Fibroblast of skin of scalp (primary cell): Measurements from ENCODE around the gene GNL2.
"Not testable (repeated sequence)": the region's sequence is repeated elsewhere in the genome, so short reads cannot be mapped to it uniquely, and the experiment has no call there.

ENCODE experiments used
- DNase-seq: peaks from one replicate; pipeline ENCODE4 v3.0.0-alpha.2; 2013

Gene GNL2

DNA sequence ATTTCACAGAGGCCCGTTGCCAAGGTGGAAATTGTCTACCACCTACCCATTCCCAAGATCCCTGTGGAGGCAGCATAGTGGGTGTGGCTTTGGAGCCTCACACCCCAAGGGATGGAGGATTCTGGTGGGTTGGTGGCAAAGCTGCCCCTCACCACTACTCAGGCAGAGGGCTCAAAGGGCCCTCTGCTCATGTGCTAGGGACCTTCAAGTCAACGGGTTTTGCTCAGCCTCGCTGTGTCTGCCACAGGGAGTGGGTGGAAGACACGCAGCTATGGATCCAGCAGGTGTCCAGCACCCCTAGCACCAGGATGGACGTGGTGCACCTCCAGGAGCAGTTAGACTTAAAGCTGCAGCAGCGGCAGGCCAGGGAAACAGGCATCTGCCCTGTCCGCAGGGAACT is 36.7 kb downstream of the GNL2 start:
- DNase-seq = no peak

DNA sequence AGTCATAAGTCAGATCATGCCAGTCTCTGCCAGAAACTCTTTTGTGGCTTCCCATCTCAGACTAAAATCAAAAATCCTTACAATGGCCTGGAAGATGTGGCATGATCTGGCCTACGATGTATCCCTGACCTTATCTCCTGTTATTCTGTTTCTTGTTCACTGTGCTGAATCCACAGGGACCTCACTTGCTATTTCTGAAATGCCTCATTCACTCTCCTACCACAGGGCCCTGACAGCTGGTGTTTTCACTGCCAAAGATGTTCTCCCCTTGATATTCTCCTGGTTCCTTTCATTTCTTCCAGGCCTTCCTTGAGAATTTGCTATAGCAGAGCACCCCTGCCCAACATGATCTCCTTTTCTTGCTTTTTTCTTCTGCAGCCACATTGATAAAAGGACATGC is 37.3 kb downstream of the GNL2 start:
- DNase-seq = no peak

DNA sequence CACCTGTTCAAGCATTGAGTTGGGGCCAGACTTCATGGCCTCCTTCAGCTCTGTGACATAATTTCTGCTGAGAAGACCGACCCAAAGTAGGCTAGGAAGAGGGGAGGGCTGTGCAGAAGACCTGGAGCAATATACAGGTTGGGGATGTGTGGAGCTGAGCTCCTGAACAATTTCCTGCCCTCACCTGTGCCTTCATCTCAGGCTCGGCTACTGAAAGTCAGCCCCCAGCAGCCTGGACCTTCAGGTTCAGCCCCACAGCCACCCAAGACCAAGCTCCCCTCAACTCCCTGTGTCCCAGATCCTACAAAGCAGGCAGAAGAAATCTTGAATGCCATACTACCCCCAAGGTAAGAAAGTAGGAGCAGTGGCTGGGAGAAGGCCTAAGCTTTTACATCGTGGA is 38.3 kb downstream of the GNL2 start:
- DNase-seq = no peak

DNA sequence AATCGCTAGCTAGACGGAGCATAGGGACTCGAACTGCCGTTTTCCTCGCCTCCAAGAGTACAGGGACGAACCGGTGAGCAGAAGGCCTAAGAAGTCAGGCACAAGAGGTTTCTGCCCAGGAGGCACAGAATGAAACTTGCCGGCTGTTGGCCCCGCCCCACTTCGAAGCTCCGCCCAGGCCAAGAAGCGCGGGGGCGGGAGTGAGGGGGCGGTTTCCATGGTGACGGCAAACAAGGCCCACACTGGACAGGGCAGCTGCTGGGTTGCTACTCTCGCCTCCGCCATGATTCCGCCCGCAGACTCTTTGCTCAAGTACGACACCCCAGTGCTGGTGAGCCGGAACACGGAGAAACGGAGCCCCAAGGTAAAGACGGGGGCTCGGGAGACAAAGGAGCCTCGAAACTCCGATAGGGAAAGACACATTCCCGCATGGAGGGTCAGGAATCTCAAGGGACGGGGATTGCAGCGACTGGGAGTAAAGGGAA is 39.0 kb downstream of the GNL2 start, which contains the start of gene DNALI1:
Gene DNALI1, plus strand, starts transcription at position 229 of the 485 bp plus-strand sequence. Its CDS starts 55 bp downstream, at position 284.
- DNase-seq = peak; percentile 89

DNA sequence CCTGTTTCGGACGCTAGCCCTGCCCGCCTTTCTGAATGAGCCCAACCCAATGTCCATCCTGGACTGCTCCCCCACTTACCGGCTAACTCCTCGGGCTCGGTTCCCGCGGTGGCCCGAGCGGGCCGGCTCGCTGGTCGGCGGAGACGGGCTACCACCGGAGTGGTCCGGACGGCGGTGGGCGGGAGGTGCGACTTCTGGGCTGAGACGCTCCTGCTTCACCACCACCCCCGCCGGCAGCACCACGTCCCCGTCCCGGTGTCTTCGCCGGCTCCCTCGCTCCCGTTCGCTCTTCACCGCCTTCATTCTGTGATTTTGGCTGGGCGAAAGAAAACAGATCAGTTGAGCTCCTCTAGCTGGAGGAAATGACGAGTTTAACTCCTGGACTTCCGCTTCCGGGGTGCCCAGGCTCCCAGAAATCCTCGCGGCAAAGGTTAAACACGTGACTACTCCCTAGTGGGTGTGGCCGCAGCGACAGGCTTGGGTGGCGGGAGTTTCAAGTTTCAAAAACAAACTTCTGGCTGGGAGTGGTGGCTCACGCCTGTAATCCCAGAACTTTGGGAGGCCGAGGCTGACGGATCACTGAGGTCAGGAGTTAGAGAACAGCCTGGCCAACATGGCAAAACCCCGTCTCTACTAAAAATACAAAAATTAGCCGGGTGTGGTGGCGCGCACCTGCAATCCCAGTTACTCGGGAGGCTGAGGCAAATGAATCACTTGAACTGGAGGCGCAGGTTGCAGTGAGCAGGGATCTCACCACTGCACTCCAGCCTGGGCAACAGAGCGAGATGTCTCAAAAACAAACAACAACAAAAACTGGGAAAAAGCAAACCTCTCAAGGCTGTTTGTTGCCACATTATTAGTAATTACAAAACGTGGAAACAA is 41.6 kb downstream of the GNL2 start, which contains the start of gene SNIP1:
Gene SNIP1, minus strand, starts transcription at position 367 of the 882 bp plus-strand sequence. Its CDS starts 64 bp downstream, at position 303.
- DNase-seq = peak; percentile 95

DNA sequence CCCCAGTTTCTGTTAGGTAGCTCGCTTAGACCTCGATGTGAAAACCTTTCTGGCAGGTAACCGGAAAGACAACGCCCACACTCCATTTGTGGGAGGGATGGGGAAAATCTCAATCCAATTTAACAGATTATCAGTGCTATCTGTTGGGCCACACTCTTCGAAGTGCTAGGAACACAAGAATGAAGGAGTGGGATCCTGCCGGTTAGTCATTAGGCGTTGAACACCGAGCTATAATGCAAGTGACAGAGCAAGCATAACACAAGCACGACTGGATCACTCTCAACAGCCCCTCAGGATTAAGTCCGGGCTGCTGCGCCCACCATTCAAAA is 42.2 kb downstream of the GNL2 start:
- no peak for DNase-seq

DNA sequence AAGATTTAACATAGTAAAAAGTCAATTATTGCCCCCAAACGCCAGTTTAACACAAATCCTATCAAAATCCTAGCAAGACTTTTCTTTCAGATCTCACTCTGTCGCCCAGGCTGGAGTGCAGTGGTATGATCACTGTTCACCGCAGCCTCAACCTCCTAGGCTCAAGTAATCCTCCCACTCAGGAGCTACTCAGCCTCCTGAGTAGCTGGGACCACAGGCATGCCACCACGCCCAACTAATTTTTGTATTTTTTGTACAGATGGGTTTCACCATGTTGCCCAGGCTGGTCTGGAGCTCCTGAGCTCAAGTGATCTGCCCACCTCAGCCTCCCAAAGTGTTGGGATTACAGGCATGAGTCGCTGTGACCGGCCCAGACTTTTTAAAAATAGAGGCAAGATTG is 46.4 kb downstream of the GNL2 start:
- DNase-seq = no peak

DNA sequence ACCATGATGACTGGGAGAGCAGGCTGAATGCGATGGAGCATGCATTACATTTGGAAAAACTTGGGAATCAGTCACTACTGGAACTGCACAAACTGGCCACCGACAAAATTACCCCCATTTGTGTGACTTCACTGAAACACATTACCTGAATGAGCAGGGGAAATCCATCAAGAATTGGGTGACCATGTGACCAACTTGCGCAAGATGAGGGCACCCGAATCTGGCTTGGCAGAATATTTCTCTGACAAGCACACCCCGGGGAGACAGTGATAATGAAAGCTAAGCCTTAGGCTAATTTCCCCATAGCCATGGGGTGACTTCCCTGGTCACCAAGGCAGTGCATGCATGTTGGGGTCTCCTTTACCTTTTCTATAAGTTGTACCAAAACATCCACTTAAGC is 50.7 kb downstream of the GNL2 start:
- DNase-seq = no peak

DNA sequence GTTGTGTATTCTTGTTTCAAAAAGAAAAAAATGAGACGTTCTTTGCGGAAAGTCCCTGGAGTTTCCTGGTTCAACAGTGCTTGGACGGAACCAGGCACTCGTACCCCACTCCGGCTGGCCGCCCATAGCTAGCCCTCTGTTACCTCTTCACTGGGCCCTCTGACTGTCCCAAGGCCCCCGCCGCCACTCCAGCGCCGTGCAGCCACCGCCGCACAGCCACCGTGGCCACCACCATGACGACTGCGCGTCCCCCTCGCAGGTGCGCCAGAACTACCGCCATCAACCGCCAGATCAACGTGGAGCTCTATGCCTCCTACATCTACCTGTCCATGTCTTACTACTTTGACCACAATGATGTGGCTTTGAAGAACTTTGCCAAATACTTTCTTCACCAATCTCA is 51.2 kb downstream of the GNL2 start:
- no peak for DNase-seq

DNA sequence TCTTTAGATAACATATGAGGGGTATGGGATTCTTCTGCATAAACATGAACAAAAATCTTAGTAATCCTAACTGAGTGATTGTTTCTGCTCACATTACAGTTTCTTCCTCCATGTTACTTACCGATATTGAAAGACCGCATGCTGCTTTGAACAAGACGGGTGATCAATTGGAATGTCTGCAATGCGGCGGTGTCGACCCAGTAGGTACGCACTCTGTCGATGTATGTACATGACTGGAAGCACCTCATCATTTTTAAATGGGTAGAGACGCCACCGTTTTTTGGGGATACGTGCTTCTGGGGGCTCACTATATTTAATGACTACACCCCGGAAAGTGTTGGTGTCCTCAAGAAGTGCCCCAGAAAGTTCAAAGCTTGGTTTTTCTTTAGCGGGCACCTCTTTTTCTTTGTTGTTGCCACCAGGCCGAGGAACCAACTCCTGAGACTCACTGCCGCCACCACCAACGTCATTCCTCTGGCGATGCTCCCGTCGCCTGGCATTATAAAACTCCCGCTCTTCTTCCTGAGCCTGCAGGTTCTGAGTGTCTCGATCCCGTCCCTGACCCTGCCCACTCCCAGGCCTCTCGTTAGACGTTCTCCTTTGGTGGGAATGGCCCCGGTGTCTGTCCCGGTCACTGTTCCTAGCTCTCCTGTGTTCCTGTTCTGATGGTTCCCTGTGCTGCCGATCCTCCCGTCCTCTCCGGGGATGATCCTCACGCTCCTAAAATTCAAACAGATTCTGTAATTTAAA is 55.5 kb downstream of the GNL2 start:
- no peak for DNase-seq

DNA sequence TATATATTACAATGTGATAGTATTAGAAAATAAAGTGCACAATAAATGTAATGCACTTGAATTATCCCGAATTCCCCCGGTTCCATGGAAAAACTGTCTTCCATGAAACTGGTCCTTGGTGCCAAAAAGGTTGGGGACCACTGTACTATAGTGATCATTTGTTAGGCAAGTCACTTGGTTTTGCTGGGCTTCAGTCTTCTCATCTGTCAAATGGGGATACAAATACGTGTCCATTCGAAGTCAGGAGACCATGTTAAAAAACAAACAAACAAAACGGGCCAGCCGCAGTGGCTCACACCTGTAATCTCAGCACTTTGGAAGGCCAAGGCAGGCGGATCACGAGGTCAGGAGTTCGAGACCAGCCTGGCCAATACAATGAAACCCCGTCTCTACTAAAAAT is 56.6 kb downstream of the GNL2 start:
- DNase-seq = not testable (repeated sequence)

DNA sequence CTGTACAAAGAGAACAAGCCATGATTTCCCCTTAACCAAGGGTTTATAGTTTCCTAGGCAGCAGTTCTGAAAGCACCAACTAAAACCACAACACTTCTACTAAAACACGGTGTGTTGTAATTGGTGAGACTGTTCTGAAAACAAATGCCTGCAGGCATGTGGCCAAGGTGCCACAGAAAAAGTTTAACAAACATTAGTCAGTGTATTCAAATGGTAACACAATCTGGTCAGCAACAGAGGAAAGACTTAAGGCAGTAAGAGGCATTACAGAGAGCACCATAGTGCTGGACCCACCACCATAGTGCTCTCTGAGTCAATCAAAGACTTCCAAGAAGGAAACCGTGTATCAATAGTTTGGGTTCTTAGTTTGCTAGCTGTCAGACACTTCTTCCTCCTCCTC is 58.4 kb downstream of the GNL2 start:
- no peak for DNase-seq

DNA sequence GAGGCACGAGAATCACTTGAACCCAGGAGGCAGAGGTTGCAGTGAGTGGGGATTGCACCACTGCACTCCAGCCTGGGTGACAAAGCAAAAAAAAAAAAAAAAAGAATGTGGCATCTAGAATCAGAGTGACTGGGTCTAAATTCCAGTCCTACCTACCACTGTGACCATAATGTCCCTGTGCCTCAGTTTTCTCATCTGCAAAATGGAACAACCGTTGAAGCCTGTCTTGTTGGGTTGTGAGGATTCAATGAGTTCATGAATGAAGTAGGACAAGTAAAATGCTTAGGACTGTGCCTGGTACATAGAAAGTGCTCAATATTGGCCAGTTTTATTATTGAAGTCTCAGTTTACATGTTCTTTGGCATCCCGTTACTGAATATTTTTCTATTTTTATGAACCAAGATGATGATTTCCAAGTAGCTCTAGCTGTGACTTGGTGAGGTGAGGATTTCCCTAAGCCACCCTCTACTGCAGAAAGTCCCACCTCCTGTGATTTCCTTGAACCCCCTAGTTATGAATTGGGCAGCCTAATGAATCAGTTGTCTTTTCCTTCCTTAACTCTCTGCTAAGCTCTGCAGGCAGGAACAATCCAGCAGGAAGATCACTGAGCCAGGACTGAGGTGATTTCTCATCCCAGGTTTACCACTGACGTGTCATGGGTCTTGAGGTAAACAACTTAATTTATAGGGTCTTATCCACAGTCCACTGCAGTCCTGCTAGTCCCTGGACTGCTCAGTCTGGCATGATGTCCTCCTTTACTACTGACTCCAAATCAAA is 62.2 kb downstream of the GNL2 start:
- DNase-seq = no peak

DNA sequence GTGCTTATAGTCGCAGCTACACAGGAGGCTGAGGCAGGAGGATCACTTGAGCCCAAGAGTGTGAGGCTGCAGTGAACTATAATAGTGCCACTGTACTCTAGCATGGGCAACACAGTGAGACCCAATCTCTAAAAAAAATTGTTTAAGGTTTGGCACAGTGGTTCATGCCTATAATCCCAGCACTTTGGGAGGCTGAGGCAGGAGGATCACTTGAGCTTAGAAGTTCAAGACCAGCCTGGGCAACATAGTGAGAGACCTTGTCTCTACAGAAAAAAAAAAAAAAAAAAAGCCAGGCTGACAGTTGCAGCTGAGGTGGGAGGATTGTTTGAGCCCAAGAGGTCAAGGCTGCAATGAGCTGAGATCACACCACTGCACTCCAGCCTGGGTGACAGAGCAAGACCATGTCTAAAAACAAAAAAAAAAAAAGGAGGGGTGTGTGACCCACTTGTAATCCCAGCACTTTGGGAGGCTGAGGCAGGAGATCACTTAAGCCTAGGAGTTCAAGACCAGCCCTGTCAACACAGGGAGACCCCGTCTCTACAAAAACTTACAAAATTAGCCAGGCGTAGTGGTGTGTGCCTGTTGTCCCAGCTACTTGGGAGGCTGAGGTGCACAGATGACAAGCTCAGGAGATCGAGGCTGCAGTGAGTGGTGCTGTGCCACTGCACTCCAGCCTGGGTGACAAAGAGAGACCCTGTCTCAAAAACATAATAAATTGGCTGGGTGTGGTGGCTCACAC is 63.1 kb downstream of the GNL2 start:
- DNase-seq = not testable (repeated sequence)

DNA sequence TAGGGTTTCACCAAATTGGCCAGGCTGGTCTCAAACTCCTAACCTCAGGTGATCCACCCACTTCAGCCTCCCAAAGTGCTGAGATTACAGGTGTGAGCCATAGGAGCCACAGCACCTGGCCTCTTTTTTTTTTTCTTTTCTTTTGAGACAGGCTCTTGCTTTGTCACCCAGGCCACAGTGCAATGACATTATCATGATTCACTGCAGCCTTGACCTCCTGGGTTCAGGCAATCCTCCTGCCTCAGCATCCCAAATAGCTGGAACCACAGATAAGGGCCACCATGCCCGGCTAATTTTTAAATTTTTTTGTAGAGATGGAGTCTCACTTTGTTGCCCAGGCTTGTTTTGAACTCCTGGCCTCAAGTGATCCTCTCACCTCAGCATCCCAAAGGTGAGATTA is 65.8 kb downstream of the GNL2 start:
- not testable (repeated sequence) for DNase-seq

DNA sequence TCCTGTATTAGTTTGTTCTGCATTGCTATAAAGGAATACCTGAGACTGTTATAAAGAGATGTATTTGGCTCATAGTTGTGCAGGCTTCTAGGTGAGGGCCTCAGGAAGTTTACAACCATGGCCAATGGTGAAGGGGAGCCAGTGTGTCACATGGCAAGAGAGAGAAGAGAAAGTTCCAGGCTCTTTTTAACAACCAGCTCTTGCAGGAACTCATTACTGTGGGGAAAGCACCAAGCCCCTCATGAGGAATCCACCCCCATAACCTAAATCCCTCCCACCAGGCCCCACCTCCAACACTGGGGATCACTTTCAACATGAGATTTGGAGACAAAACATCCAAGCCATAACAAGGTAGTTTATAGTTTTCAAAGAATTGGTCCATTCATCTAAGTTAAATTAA is 76.1 kb downstream of the GNL2 start:
- no peak for DNase-seq

DNA sequence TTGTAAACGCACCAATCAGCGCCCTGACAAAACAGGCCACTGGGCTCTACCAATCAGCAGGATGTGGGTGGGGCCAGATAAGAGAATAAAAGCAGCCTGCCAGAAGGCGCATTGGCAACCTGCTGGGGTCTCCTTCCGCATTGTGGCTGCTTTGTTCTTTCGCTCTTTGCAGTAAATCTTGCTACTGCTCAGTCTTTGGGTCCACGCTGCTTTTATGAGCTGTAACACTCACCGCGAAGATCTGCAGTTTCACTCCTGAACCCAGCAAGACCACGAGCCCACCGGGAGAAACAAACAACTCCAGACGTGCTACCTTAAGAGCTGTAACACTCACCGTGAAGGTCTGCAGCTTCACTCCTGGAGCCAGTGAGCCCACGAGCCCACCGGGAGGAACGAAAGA is 76.8 kb downstream of the GNL2 start:
- DNase-seq = not testable (repeated sequence)

DNA sequence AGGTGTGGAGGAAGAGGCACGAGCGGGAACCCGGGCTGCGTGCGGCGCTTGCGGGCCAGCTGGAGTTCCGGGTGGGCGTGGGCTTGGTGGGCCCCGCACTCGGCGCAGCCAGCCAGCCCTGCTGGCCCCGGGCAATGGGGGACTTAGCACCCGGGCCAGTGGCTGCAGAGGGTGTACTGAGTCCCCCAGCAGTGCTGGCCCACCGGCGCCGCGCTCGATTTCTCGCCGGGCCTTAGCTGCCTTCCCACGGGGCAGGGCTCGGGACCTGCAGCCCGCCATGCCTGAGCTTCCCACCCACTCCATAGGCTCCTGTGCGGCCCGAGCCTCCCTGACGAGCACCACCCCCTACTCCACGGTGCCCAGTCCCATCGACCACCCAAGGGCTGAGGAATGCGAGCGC is 77.5 kb downstream of the GNL2 start:
- DNase-seq = not testable (repeated sequence)

DNA sequence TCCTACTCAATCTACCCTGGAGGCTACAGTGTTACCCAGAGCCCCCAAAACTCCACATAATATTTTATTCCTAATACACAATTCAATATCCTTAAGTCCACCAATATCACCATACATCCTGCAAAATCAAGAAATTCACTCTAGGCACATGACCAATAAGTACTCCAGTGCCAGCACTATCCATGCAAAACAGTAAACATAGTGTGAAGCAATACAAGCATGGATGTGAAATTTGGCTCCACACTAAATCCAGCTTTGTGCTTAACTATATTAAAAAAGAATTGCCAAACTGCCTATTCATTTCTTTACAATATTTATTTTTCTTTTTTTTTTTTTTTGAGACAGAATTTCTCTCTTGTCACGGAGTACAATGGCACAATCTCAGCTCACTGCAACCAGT is 78.2 kb downstream of the GNL2 start:
- no peak for DNase-seq
